Loucy (cell line): ENCODE results near the gene ECEL1.
"Not testable (repeated sequence)": the region's sequence is repeated elsewhere in the genome, so short reads cannot be mapped to it uniquely, and the experiment has no call there.

Source experiments
- H2AFZ ChIP-seq: fragments of 200-600 bp; sonication (generic); 2 replicates; pipeline ENCODE4 v1.6.0; 2016; ENCODE audit warnings: antibody characterized with exemption, mild to moderate bottlenecking, low read length, moderate library complexity
- H3F3A ChIP-seq: fragments of 200-600 bp; 2 replicates; pipeline ENCODE4 v1.6.0; 2016; ENCODE audit warnings: antibody characterized with exemption, low read depth, mild to moderate bottlenecking
- H3K27me3 ChIP-seq: fragments of 200-600 bp; sonication (generic); 2 replicates; pipeline ENCODE4 v1.6.1; 2014; ENCODE audit warnings: low read length, mild to moderate bottlenecking; ENCODE audit not compliant: insufficient read depth, poor library complexity, severe bottlenecking
- H3K36me3 ChIP-seq: fragments of 200-600 bp; sonication (generic); 2 replicates; pipeline ENCODE4 v1.6.1; 2016; ENCODE audit warnings: low read length; ENCODE audit not compliant: insufficient read depth
- H3K4me1 ChIP-seq: fragments of 200-600 bp; sonication (generic); 2 replicates; pipeline ENCODE4 v1.5.1; 2014; ENCODE audit warnings: low read length, mild to moderate bottlenecking; ENCODE audit not compliant: insufficient read depth, poor library complexity, severe bottlenecking
- H3K4me2 ChIP-seq: fragments of 200-600 bp; sonication (generic); 2 replicates; pipeline ENCODE4 v1.6.0; 2014; ENCODE audit warnings: antibody characterized with exemption, low read length, low read depth, mild to moderate bottlenecking; ENCODE audit not compliant: poor library complexity, severe bottlenecking
- H3K4me3 ChIP-seq: fragments of 200-600 bp; sonication (generic); 2 replicates; pipeline ENCODE4 v1.5.1; 2014; ENCODE audit warnings: low read length, mild to moderate bottlenecking, mixed read lengths; ENCODE audit not compliant: poor library complexity, severe bottlenecking
- H3K79me2 ChIP-seq: fragments of 200-600 bp; sonication (generic); 2 replicates; pipeline ENCODE4 v1.6.1; 2014; ENCODE audit warnings: low read length; ENCODE audit not compliant: insufficient read depth
- H3K9ac ChIP-seq: fragments of 200-600 bp; sonication (generic); 2 replicates; pipeline ENCODE4 v1.6.0; 2014; ENCODE audit warnings: mild to moderate bottlenecking, low read depth, low read length, moderate library complexity; ENCODE audit not compliant: poor library complexity, severe bottlenecking
- H3K9me2 ChIP-seq: fragments of 200-600 bp; sonication (generic); replicated peaks from 2 replicates; pipeline ENCODE4 v1.6.1; 2016; ENCODE audit warnings: low read depth, low read length, mixed read lengths
- H3K9me3 ChIP-seq: fragments of 200-600 bp; sonication (generic); 2 replicates; pipeline ENCODE4 v1.6.1; 2014; ENCODE audit warnings: mild to moderate bottlenecking, antibody characterized with exemption, low read length, low read depth; ENCODE audit not compliant: insufficient read depth
- H4K20me1 ChIP-seq: fragments of 200-600 bp; sonication (generic); 2 replicates; pipeline ENCODE4 v1.6.0; 2014; ENCODE audit warnings: antibody characterized with exemption, low read length, mild to moderate bottlenecking; ENCODE audit not compliant: insufficient read depth, poor library complexity, severe bottlenecking
- CTCF ChIP-seq: fragments of 200-600 bp; sonication (generic); conservative IDR thresholded peaks from 2 replicates; pipeline ENCODE4 v1.5.1; 2014; ENCODE audit warnings: mild to moderate bottlenecking, antibody characterized with exemption, low read length
- EZH2phosphoT487 ChIP-seq: fragments of 200-600 bp; IDR thresholded peaks from 2 replicates; pipeline ENCODE4 v1.6.1; 2018; ENCODE audit warnings: antibody characterized with exemption, mild to moderate bottlenecking, moderate library complexity, borderline replicate concordance

ECEL1 gene

GRCh38 chr2:232534940-232535651 lies 47.5 kb upstream of the ECEL1 start:
- Histone ChIP-seq H3K36me3 (no peaks in the 10 kb centered on the region), H3K4me1 (no peaks in the 10 kb centered on the region), H3K27me3 (no peaks in the 10 kb centered on the region), H3K9ac (no peak overlapping the region), H2AFZ (no peak overlapping the region), H3F3A (no peaks in the 10 kb centered on the region), H3K79me2 (no peaks in the 10 kb centered on the region), H3K4me2 (no peak overlapping the region), H3K4me3 (no peak overlapping the region), H3K9me3 (no peaks in the 10 kb centered on the region), H4K20me1 (no peaks in the 10 kb centered on the region), H3K9me2 (no peaks in the 10 kb centered on the region)
- TF ChIP-seq CTCF (no peak), EZH2phosphoT487 (no peak)

GRCh38 chr2:232533944-232534710 lies 46.5 kb upstream of the ECEL1 start:
- Histone ChIP-seq H3K9me3 (no peaks in the 10 kb centered on the region), H3K79me2 (no peaks in the 10 kb centered on the region), H3K27me3 (no peaks in the 10 kb centered on the region), H3K9me2 (no peaks in the 10 kb centered on the region), H3K4me3 (no peak overlapping the region), H3K4me2 (no peak overlapping the region), H3K4me1 (no peaks in the 10 kb centered on the region), H3K9ac (no peak overlapping the region), H3F3A (no peaks in the 10 kb centered on the region), H3K36me3 (no peaks in the 10 kb centered on the region), H4K20me1 (no peaks in the 10 kb centered on the region), H2AFZ (no peak overlapping the region)
- TF ChIP-seq CTCF, result no peak
- no peak for TF ChIP-seq EZH2phosphoT487

GRCh38 chr2:232532821-232533220 lies 45.2 kb upstream of the ECEL1 start:
- not testable (repeated sequence) for H3K27me3 ChIP-seq, H2AFZ ChIP-seq, H3K9me2 ChIP-seq, H4K20me1 ChIP-seq, H3F3A ChIP-seq, H3K4me1 ChIP-seq, H3K9ac ChIP-seq, H3K9me3 ChIP-seq, H3K4me3 ChIP-seq, H3K36me3 ChIP-seq, H3K4me2 ChIP-seq, H3K79me2 ChIP-seq
